T-helper 9 cell (primary cell): ENCODE measurements around the gene FAM181B.
"Not testable (repeated sequence)": the region's sequence is repeated elsewhere in the genome, so short reads cannot be mapped to it uniquely, and the experiment has no call there.

Experiments used
- DNase-seq: peaks from one replicate; pipeline ENCODE4 v3.0.0-alpha.2; 2020

The FAM181B gene

GRCh38 chr11:82732348-82732733 lies 1.3 kb downstream of the FAM181B start:
- DNase-seq = no peak

DNA sequence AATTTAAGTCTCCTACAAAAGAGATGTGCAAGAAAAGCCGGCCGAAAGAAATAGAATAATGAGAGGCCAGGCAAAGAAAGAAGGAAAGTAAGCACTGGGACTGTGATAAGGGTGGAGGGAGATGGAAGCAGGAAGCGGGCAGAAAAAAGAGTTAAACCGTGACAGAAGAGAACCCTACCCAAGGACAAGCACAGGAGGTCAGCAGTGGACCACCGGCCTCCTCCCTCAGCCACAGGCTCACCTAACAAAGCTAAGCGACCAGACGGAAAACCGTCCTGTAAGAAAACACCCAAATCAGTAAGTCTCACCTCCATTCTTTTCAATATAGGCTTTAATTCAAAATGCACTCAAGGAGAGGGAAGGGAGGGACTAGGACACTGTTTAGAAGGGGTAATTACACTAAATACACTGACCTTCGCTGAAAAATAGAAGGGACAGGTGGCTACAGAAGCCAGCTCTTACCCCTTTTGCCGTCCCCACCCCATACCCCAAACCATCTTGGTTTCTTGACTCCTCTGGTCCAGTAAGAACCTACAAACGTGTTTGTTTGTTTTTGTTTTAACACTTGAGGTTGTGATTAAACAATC lies 1.9 kb downstream of the FAM181B start:
- DNase-seq = no peak

GRCh38 chr11:82730754-82731153 lies 2.9 kb downstream of the FAM181B start:
- DNase-seq = no peak

GRCh38 chr11:82730286-82730685 lies 3.4 kb downstream of the FAM181B start:
- DNase-seq = no peak

- no peak for DNase-seq
Measured at GRCh38 chr11:82724026-82724425, 9.6 kb downstream of the FAM181B start.

DNA sequence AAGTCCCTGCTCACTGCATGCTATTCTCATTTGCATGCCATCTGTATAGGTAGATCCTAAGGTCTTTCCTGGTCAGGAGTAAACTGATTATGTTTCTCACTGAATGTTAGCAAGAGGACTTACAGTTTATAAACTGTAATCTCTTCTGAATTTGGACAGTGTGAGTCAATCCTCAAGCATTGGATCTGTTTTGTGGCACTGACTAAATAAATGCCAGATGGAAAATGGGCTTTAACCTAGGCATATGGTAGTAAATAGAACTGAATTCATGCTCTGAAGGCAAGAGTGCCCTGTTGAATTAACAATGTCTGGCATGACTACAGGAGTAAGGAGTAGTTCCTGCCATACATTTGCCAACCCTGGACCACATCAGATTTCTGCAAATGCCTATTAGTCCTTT lies 11.4 kb downstream of the FAM181B start:
- no peak for DNase-seq

GRCh38 chr11:82720267-82721065 lies 13.2 kb downstream of the FAM181B start:
- no peak for DNase-seq

DNA sequence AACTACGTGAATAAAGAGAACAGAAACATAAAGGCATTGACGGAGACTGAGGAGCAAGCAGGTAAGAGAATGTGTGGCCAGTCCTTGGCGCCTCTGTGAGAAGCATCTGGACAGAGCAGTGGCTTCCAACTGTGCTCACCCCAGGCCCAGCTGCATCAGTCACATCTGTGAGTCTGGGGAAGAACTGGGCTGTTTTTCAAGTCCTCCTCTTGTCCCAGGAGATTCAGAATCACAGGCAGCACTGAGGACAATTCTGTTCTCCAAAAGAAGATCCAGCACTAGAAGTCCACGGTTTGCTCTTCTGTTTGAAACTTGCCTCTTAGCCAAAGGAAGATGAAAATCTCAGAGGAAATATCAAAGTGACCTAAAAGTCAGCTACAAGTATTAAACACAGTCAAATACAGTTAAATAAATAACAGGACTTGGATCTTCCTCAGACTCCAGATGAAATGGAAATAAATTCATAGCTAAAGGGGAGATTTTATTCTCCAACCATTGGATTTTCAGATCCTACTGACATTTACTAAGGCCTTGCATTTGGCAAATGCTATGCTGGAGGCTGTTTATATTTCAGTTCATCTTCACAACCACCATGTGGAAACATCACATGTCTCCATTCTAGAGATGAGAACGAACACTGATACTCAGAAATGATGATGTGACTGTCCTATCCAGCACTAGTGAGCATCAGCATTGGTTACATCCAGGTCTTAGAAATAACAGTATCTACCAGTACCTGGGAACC lies 14.1 kb downstream of the FAM181B start:
- no peak for DNase-seq

GRCh38 chr11:82718821-82719220 lies 14.8 kb downstream of the FAM181B start:
- DNase-seq = no peak

- DNase-seq = no peak
Measured at GRCh38 chr11:82718307-82718706, 15.4 kb downstream of the FAM181B start.

DNA sequence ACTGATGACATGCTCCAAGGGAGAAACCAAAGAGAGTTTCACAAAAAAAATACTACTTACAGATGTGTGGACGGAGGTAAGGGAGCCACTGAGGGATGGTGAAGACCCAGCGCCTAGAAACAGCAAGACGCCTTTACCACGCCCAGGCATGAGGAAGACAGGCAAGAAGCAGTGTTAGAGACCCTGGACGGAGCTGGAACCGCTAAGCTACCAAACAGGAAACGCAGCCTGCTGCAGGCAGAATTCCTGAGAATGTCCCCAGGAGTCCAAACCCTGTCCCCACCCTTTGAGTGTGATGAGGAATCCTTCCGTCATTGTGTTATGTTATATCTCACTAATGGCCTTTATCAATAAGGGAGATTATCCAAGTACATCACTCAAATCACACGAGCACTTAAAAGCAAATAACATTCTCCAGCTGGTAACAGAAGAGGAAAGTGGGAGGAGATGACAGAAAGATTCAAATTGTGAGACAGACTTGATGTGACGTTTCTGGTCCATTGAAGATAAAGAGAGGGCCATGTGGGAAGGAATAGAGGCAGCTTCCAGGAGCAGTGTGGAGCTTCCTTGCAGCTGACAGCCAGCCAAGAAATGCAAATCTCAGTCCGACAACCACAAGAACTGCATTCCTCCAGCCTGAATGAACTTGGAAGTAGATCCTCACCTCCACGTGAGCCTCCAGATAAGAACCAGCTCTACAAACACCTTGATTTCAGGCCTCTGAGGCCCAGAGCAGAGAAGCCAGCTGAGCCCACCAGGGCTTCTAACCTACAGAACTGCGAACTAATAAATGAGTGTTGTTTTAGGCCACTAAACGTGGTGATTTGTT lies 19.1 kb downstream of the FAM181B start:
- DNase-seq = no peak

GRCh38 chr11:82711648-82712047 lies 22.0 kb downstream of the FAM181B start:
- DNase-seq = no peak

DNA sequence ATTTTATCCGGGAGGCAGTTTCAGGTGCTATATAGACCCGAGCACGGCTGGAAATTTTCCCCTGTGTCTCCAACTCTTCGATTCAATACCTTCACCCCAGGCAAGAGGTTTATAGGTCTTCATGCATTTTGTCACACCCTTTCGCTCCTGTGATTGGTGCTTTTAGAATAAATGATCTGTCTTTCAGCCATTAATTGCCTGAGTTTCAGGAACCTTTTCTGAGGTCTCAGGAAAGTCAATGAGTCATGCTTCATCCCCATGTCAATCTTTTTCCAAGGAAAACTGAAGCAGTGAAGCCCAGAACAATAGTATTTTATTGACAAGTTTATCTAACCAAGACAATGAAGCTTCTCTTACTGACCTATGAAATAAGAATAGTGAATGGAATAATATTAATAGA lies 29.9 kb downstream of the FAM181B start:
- no peak for DNase-seq

DNA sequence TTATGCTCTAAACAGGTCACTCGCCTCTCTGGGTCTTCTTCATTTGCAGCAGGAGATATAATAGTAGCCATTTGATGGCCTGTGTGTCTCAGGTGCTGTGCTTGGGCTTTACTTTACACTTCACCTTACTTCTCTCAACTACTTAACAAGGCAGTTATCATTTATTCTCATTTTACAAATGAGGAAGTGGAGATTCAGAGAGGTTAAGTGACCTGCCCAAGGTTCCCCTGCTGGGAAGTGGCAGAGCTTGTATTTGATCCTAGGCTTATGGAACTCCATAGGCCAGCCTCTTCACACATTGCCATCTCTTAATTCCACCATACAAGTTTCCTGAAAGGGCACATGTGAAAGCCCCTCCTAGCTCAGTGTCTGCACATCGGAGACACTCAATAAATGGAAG lies 30.4 kb downstream of the FAM181B start:
- DNase-seq = no peak

DNA sequence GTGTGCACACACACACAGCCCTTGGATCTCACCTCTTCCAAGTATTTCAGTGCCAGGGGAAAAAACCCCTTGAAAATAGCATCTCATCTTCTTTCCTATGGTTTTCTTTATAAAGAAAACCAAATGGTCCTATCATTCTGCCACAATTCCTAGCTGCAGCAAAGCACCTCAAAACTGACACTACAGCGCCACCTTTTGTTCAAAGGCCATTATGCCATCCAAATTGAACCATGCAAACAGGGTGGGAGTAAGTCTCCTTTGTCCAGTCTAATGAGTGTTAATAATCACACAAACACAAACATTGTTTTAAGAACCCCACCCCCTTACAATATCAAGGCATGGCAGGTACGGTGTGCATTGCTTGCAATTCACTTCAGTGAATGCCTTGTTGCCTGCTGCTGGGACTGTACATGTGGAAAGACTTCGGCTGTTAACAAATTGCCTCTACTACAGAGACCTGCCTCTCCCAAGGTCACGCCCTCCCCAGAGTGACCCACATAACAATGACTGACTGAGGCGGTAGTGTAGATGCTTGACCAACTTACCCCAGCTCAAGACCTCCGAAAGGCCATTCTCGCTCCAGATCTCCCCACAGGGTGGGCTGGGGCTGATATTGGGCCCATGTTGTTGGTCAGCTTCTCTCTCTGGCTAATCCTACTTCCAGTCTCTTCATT lies 31.7 kb downstream of the FAM181B start:
- DNase-seq = no peak

DNA sequence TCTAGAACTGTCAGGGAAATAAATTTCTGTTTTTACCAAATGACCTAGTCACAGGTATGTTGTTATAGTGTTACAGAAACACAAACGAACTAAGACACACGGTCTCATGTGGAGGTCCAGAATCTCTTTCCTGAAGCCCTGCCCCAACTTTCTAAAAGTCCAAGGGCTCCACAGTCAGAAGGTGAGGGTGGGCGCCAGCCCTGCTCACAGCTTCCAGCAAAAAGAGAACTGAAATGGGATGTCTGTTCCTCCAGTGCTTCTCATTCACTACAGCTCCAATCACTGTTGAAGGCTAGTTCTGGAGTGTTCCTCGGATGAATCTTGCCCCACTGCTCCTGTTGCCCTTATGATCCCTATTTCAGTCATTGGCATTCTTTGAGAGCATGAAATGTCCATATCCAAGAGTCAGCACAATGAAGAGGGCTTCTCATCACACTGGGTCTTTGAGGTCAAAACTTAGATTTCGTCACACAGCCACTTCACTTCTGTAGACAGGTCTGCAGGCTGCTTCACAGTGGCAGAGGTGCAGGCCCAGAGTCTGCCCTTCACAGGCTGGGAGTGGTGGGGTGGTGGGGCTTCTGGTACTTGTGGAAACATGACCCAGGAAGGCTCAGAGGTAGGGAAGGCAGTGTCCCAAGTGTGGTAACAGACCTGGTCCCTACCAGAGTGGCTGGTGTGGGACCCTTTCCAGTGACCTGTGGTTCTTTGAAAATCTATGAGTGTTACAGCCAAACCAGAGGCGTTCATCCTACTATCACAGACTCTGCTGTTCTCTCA lies 34.9 kb downstream of the FAM181B start:
- DNase-seq = no peak

- no peak for DNase-seq
Measured at GRCh38 chr11:82692981-82693380, 40.7 kb downstream of the FAM181B start.

- DNase-seq = not testable (repeated sequence)
Measured at GRCh38 chr11:82689347-82689746, 44.3 kb downstream of the FAM181B start.

GRCh38 chr11:82686211-82686610 lies 47.5 kb downstream of the FAM181B start:
- no peak for DNase-seq

DNA sequence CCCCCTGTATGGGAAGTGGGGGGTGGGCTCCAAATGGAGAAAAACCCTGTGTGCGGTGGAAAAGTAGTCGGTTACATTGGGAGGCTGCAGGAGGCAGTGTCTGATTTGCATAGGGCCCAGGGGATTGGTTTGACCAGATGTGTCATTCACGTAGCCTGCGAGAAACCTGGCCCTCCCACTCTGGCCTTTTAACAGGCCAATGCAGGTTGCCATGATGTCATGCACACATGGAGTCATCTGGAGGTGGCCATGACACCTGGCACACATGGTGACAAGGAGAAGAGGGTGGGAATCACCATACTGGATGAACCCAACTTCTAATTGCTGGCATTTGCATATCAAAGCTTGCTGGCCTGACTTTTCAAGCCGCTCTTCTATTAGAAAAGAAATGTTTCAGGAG lies 50.6 kb downstream of the FAM181B start:
- no peak for DNase-seq

GRCh38 chr11:82682003-82682751 lies 51.5 kb downstream of the FAM181B start:
- DNase-seq = no peak
